Endothelial cell (in vitro differentiated cells): Measurements from ENCODE around the gene RESF1. TPM values are rescaled to one million over a fixed set of nuclear protein-coding genes. Genes with fewer than 3 reads are reported as not detected.

Experiments used
- DNase-seq: peaks from one replicate; pipeline ENCODE4 v3.0.0; 2021; ENCODE audit warnings: low spot score
- H3K27ac Mint-ChIP-seq: one replicate; pipeline ENCODE4 v1.8.0; 2021; ENCODE audit warnings: mixed read lengths, inconsistent platforms; ENCODE audit not compliant: unreplicated experiment
- H3K27me3 Mint-ChIP-seq: one replicate; pipeline ENCODE4 v1.8.0; 2021; ENCODE audit warnings: mild to moderate bottlenecking, moderate library complexity, mixed read lengths, inconsistent platforms; ENCODE audit not compliant: unreplicated experiment
- H3K36me3 Mint-ChIP-seq: one replicate; pipeline ENCODE4 v1.8.0; 2021; ENCODE audit warnings: mild to moderate bottlenecking, low read depth, mixed read lengths, inconsistent platforms; ENCODE audit not compliant: unreplicated experiment
- H3K4me1 Mint-ChIP-seq: one replicate; pipeline ENCODE4 v1.8.0; 2021; ENCODE audit warnings: mild to moderate bottlenecking, mixed read lengths, inconsistent platforms; ENCODE audit not compliant: unreplicated experiment
- H3K4me3 Mint-ChIP-seq: one replicate; pipeline ENCODE4 v1.8.0; 2021; ENCODE audit warnings: mild to moderate bottlenecking, mixed read lengths, inconsistent platforms; ENCODE audit not compliant: unreplicated experiment
- H3K9me3 Mint-ChIP-seq: one replicate; pipeline ENCODE4 v1.8.0; 2021; ENCODE audit warnings: mixed read lengths, inconsistent platforms; ENCODE audit not compliant: unreplicated experiment
- CTCF ChIP-seq: fragments of 200-600 bp; sonication (generic); IDR thresholded peaks from one replicate; pipeline ENCODE4 v1.5.0; 2021; ENCODE audit warnings: antibody characterized with exemption; ENCODE audit not compliant: unreplicated experiment
- total RNA-seq: library from RNA; stranded (reverse); fragmentation: NEBNext Ultra II Directional; extraction: Animal tissue kit (Norgen Biotek cat#: 25700); gene quantifications from one replicate; pipeline ENCODE4 v1.2.1, GENCODE V29; 2021; ENCODE audit not compliant: unreplicated experiment

The RESF1 gene
- total RNA-seq, 1 donor from 2014 or later = 104 TPM

DNA sequence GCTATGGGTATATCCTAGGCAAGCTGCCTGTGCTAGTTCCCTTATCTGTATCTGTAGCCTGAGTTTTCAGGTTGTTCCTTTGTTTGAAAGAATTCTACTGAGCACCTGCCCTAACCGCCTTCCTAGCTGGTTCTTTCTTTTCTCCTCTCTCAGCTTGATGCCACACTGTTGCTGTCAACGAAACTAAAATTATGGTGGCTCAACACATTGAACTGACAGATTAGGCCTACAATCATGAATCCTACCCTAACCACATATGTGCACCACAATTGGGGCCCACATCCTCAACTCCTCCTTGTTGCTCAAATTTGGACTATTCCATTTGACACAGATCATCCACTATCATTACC lies 36.2 kb upstream of the RESF1 start:
- Mint-ChIP-seq H3K27ac (no peak overlapping the region), H3K4me3 (peak overlapping the region; percentile 68), H3K27me3 (no peaks in the 10 kb centered on the region), H3K4me1 (no peaks in the 10 kb centered on the region), H3K36me3 (peaks cover 19% of the 10 kb centered on the region), H3K9me3 (peaks cover 16% of the 10 kb centered on the region)
- TF ChIP-seq CTCF = no peak
- no peak for DNase-seq

DNA sequence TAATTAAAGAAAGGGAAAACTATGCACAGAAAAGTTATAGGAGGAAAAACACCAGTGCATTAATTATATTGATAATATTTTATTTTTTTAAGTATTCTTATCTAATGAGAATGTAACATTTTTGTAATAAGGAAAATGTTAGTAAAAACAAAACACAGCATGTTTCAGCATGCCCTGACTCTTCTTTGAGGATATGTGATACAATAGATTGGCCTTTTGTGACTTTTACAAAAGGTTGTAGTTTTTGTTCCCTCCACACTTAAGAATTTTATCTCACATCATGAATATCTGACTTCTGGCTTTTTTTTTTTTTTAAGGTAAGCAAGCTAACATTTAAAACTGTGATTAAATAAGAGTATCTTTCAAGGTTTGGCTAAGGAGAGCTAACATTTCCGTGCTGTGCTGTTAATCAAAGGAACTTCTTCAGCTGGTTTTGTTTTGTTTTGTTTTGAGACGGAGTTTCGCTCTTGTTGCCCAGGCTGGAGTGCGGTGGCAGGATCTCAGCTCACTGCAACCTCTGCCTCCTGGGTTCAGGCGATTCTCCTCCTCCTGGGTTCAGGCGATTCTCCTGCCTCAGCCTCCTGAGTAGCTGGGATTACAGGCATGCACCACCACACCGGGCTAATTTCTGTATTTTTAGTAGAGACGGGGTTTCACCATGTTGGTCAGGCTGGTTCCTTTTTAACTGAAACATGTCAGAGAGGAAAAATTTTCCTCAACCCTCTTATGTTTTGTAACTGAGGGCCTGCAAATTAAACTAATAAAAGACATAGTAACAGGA lies 30.8 kb upstream of the RESF1 start:
- peaks cover 2% of the 10 kb centered on the region for H3K27me3 Mint-ChIP-seq
- no peak overlapping the region for H3K4me3 Mint-ChIP-seq
- H3K27ac Mint-ChIP-seq = no peak overlapping the region
- DNase-seq = no peak
- no peaks in the 10 kb centered on the region for H3K9me3 Mint-ChIP-seq
- no peaks in the 10 kb centered on the region for H3K4me1 Mint-ChIP-seq
- TF ChIP-seq CTCF = no peak
- H3K36me3 Mint-ChIP-seq = peaks cover 13% of the 10 kb centered on the region

DNA sequence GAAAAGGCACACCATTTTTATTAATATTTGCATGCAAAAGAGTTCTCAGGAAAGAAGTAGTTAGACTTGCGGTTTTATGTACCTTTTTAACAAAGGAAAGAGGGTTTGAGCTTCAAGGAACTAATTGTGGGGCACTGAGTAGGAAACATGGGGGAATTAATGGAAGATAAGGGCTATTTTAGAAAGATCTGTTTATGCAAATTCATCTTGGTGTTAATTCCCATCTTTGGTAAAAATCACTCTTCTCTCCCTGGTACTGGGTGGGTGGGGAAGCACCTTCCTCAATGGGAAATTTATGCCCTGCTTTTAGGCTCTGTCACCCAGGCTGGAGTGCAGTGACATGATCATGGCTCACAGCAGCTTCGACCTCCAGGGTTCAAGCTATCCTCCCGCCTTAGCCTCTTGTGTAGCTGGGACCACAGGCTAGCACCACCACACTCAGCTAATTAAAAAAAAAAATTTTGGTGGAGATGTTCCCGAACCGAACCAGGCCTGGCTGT lies 30.1 kb upstream of the RESF1 start:
- Mint-ChIP-seq H3K27ac (no peak overlapping the region), H3K4me3 (no peak overlapping the region), H3K4me1 (no peaks in the 10 kb centered on the region), H3K9me3 (no peaks in the 10 kb centered on the region), H3K36me3 (peaks cover 8% of the 10 kb centered on the region), H3K27me3 (peaks cover 3% of the 10 kb centered on the region)
- TF ChIP-seq CTCF = no peak
- DNase-seq = no peak

DNA sequence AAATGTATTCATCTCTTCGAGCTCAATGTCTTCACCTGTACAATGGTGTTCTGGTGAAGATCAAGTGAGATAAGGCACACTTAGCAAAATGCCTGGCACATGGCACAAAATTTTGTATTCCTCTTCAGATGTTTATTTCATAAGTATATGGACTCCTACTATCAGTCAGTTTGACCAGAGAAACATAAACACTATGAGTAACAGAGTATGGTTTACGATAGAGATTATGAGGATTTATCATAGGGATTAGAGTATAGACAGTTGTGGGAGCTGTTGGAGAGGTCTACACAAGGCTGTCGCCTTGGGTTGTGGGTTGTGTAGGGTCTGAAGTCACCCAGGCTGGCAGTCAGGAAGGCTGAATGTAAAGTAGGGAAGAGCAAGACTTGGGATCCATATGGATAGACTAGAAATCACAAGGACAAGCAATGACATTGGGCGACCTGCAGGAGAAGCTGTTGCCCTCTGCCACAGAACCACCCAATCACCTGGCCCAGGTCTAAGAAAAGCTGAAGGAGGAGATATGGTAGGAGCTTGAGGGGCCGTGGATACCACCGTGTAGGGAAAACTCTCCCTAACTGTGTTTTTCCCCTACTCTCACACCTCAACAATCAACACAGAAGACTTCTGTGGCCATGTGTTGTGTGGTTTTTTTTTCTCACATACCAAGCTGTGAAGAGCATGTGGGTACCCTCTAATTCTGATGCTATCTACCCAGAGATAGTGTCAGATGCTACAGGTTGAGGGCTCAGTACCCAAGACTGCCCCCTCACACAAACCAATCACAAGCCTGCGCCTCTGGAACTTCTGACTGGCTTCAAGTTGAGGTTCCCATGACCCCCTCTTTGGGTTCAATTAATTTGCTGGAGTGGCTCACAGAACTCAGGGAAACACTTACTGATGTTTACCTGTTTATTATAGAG lies 27.2 kb upstream of the RESF1 start:
- Mint-ChIP-seq H3K4me1 (no peaks in the 10 kb centered on the region), H3K27ac (no peak overlapping the region), H3K36me3 (peaks cover 3% of the 10 kb centered on the region), H3K9me3 (no peaks in the 10 kb centered on the region), H3K4me3 (no peak overlapping the region), H3K27me3 (peaks cover 3% of the 10 kb centered on the region)
- TF ChIP-seq CTCF = no peak
- DNase-seq = no peak
